Neural crest cell (in vitro differentiated cells): Measurements from ENCODE around the gene CDK16. TPM values are rescaled to one million over a fixed set of nuclear protein-coding genes. Genes with fewer than 3 reads are reported as not detected.

Source experiments
- DNase-seq: peaks from one replicate; pipeline ENCODE4 v3.0.0; 2021; ENCODE audit warnings: low read depth, mixed read lengths, low spot score
- H3K27ac Mint-ChIP-seq: one replicate; pipeline ENCODE4 v1.8.0; 2021; ENCODE audit warnings: mild to moderate bottlenecking, mixed read lengths; ENCODE audit not compliant: unreplicated experiment
- H3K27me3 Mint-ChIP-seq: 2 replicates; pipeline ENCODE4 v1.8.0; 2021; ENCODE audit warnings: low read depth, mild to moderate bottlenecking, mixed read lengths
- H3K36me3 Mint-ChIP-seq: 2 replicates; pipeline ENCODE4 v1.8.0; 2021; ENCODE audit warnings: low read depth, mild to moderate bottlenecking, mixed read lengths
- H3K4me1 Mint-ChIP-seq: 2 replicates; pipeline ENCODE4 v1.8.0; 2021; ENCODE audit warnings: mixed read lengths
- H3K4me3 Mint-ChIP-seq: one replicate; pipeline ENCODE4 v1.8.0; 2021; ENCODE audit warnings: mild to moderate bottlenecking, mixed read lengths
- H3K9me3 Mint-ChIP-seq: 2 replicates; pipeline ENCODE4 v1.8.0; 2021; ENCODE audit warnings: mixed read lengths
- total RNA-seq: library from RNA; stranded (reverse); gene quantifications from 2 replicates; pipeline ENCODE4 v1.2.1, GENCODE V29; 2021
- TF ChIP-seq, protein P1 (sequence below): fragments of 200-600 bp; sonication (generic); conservative IDR thresholded peaks from 2 replicates; pipeline ENCODE4 v1.5.0; 2021; ENCODE audit warnings: antibody characterized with exemption, mild to moderate bottlenecking

Gene CDK16
- total RNA-seq, 1 donor from 2014 or later = 289 TPM

DNA sequence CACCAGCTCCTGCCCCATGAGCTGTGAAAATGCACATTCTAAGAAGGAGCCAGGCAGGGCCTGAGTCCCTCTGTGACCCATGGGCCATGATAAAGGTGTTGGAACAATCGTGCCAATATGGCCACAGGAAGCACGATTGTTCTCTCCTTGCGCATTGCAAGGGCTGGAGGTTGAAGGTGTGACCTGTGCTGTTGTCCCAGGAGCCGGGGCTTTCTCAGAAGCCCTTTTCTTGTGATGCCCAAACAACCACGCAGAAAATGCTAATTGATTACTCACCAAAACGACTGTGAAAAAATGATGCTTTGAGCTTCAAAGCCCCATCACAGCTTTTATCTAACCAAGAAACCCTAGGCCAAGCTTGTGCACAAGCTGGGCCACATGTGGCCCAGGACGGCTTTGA is 48.2 kb downstream of the CDK16 start:
- H3K9me3 Mint-ChIP-seq = no peaks in the 10 kb centered on the region
- H3K27me3 Mint-ChIP-seq = no peaks in the 10 kb centered on the region
- no peaks in the 10 kb centered on the region for H3K36me3 Mint-ChIP-seq
- TF ChIP-seq, protein P1, sequence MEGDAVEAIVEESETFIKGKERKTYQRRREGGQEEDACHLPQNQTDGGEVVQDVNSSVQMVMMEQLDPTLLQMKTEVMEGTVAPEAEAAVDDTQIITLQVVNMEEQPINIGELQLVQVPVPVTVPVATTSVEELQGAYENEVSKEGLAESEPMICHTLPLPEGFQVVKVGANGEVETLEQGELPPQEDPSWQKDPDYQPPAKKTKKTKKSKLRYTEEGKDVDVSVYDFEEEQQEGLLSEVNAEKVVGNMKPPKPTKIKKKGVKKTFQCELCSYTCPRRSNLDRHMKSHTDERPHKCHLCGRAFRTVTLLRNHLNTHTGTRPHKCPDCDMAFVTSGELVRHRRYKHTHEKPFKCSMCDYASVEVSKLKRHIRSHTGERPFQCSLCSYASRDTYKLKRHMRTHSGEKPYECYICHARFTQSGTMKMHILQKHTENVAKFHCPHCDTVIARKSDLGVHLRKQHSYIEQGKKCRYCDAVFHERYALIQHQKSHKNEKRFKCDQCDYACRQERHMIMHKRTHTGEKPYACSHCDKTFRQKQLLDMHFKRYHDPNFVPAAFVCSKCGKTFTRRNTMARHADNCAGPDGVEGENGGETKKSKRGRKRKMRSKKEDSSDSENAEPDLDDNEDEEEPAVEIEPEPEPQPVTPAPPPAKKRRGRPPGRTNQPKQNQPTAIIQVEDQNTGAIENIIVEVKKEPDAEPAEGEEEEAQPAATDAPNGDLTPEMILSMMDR = no peak
- no peak overlapping the region for H3K4me3 Mint-ChIP-seq
- no peak for DNase-seq
- H3K27ac Mint-ChIP-seq = no peak overlapping the region
- H3K4me1 Mint-ChIP-seq = peaks cover 26% of the 10 kb centered on the region

DNA sequence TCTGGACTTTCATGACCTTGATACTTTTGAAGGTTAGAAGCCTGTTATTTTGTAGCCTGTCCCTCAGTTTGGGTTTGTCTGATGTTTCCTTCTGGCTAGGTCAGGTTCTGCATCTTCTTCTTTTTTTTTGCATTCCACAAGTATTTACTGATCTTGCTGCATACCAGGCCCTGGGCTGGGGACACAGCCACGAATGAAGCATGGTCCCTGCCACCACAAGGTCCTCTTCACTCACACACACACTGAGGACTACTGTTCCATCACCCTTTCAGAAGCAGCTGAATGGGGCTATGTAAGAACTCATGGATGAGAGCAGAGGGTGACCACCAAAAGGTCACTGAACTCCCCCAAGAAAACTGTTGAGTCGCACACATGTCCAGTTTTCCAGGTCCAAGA is 53.5 kb downstream of the CDK16 start:
- TF ChIP-seq, protein P1 = no peak

DNA sequence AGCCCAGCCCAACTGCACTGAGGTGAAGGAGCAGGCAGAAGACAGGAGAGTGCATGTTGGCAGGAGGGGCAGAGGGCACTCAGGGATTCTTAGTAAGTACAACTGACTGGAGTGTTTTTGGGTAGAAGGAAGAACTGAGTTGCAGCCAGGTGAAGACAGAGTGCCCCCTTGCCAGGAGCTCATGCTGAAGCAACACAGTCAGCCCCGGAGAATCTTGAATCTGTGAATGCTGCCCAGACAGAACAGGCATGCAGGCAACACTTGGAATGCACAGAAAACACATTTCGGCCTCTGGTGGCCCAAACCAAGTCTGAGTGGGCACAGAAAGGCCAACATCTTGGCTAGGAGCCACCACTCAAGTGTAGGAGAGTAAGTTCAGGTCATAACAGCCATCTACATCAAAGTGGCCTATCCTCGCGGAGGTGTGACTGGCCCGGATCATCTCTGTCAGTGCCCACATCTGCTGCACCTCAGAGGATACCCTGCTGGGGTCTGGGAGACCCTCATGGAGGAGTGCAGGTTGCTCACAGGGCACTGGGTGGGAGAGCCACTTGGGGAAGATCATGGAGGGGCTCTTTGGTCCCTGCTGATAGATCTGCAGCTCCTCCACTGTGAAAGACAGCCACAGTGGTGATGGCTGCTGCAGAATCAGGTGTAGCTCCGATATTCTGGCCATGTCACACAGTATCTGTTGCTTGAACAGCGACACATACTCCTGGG is 54.7 kb downstream of the CDK16 start:
- TF ChIP-seq, protein P1 = no peak
- Mint-ChIP-seq H3K9me3 (no peaks in the 10 kb centered on the region), H3K4me3 (no peak overlapping the region), H3K36me3 (no peaks in the 10 kb centered on the region), H3K27ac (no peak overlapping the region), H3K4me1 (peaks cover 10% of the 10 kb centered on the region), H3K27me3 (no peaks in the 10 kb centered on the region)
- no peak for DNase-seq

More for the DNA sequence above, 53.5 kb downstream of the CDK16 start:
- no peak overlapping the region for H3K4me3 Mint-ChIP-seq
- DNase-seq = no peak
- no peaks in the 10 kb centered on the region for H3K9me3 Mint-ChIP-seq
- H3K27ac Mint-ChIP-seq = no peak overlapping the region
- H3K36me3 Mint-ChIP-seq = no peaks in the 10 kb centered on the region
- peaks cover 13% of the 10 kb centered on the region for H3K4me1 Mint-ChIP-seq
- H3K27me3 Mint-ChIP-seq = no peaks in the 10 kb centered on the region

DNA sequence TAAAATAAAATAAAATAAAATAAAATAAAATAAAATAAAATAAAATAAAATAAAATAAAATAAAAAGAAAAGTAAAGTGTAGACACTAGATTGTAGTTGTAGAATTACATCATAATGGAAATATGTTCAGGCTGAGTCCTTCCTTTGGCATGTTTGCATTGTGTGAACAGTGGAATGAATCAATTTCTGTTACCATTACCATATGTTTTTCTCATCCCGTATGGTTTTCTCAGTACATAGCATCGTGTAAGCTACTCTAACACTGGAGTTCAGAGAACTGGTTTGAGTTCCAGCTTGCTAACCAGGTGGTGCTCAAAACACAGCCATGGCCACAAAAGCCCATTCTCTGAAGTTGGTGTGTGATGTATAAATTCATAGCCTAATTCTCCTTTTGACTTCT is 60.2 kb downstream of the CDK16 start:
- Mint-ChIP-seq H3K4me1 (peaks cover 18% of the 10 kb centered on the region), H3K36me3 (no peaks in the 10 kb centered on the region), H3K9me3 (peaks cover 3% of the 10 kb centered on the region), H3K27me3 (no peaks in the 10 kb centered on the region), H3K4me3 (no peak overlapping the region), H3K27ac (no peak overlapping the region)
- TF ChIP-seq, protein P1 = no peak
- no peak for DNase-seq

Other genes starting within 250 kb of the CDK16 start
- 0.27 and 0.70 TPM in 2 replicates for gene RGN, start 140.2 kb upstream of the CDK16 start, total RNA-seq
- gene NDUFB11, start 74.0 kb upstream of the CDK16 start, total RNA-seq = 113 and 115 TPM in 2 replicates
- 87.7 and 89.2 TPM in 2 replicates for gene RBM10, start 73.5 kb upstream of the CDK16 start, total RNA-seq
- 484 and 498 TPM in 2 replicates for gene UBA1, start 24.9 kb upstream of the CDK16 start, total RNA-seq
- 232 and 245 TPM in 2 replicates for gene USP11, start 14.3 kb downstream of the CDK16 start, total RNA-seq
- 1.4 and 1.9 TPM in 2 replicates for gene ZNF157, start 151.9 kb downstream of the CDK16 start, total RNA-seq